IMR-90 (cell line): ENCODE data around the gene KCNMA1.

Experiments
- CHD1 ChIP-seq: IDR thresholded peaks from 2 replicates; pipeline ENCODE4 v1.6.1; 2012; ENCODE audit warnings: low read depth, low read length, improper control_type of control experiment
- POLR2A ChIP-seq: IDR thresholded peaks from 2 replicates; pipeline ENCODE4 v1.6.1; 2012; ENCODE audit warnings: mild to moderate bottlenecking, low read depth, low read length
- TF ChIP-seq, protein P1 (sequence below): conservative IDR thresholded peaks from 2 replicates; pipeline ENCODE4 v1.5.1; 2012; ENCODE audit warnings: mild to moderate bottlenecking, low read depth, low read length, improper control_type of control experiment
- TF ChIP-seq, protein P2 (sequence below): fragments of 150-350 bp; IDR thresholded peaks from 2 replicates; pipeline ENCODE4 v1.6.1; 2017; ENCODE audit warnings: mild to moderate bottlenecking, antibody characterized with exemption, low read length, low read depth

DNA sequence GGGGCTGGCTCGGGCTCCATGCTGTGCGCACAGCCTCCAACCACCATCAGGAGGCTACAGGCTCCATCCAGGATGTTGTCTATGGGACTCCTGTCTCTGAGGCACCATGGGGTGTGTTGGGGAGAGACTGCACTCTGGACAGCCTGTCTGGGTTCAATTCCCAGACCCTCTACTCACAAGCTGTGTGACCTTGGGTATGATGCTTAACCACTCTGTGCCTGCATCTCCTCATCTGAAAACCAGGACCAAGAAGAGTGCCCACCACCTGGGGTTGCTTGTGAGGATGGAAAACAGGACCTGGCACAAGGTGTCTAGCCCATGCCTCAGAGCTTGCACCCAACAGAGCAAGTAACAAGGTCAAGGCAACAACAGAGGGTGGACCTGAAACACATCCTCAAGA, 109.8 kb downstream of the KCNMA1 start:
- TF ChIP-seq, protein P1, sequence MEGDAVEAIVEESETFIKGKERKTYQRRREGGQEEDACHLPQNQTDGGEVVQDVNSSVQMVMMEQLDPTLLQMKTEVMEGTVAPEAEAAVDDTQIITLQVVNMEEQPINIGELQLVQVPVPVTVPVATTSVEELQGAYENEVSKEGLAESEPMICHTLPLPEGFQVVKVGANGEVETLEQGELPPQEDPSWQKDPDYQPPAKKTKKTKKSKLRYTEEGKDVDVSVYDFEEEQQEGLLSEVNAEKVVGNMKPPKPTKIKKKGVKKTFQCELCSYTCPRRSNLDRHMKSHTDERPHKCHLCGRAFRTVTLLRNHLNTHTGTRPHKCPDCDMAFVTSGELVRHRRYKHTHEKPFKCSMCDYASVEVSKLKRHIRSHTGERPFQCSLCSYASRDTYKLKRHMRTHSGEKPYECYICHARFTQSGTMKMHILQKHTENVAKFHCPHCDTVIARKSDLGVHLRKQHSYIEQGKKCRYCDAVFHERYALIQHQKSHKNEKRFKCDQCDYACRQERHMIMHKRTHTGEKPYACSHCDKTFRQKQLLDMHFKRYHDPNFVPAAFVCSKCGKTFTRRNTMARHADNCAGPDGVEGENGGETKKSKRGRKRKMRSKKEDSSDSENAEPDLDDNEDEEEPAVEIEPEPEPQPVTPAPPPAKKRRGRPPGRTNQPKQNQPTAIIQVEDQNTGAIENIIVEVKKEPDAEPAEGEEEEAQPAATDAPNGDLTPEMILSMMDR, result no peak
- TF ChIP-seq POLR2A, result no peak
- TF ChIP-seq, protein P2, sequence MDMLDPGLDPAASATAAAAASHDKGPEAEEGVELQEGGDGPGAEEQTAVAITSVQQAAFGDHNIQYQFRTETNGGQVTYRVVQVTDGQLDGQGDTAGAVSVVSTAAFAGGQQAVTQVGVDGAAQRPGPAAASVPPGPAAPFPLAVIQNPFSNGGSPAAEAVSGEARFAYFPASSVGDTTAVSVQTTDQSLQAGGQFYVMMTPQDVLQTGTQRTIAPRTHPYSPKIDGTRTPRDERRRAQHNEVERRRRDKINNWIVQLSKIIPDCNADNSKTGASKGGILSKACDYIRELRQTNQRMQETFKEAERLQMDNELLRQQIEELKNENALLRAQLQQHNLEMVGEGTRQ, result no peak
- TF ChIP-seq CHD1, result no peak
